ENCODE measurements around the gene MBLAC2.

Gene MBLAC2

GRCh38 chr5:90474235-90475107 is at the start of gene MBLAC2, which contains the start of gene POLR3G:
TSS of gene MBLAC2 (minus strand) at chr5:90474771. CDS start at chr5:90474292, 479 bp downstream.
TSS of gene POLR3G (plus strand) at chr5:90474864. CDS start at chr5:90485568, 10,704 bp downstream.
- DNase-seq (ENCODE audit: low spot score) = peak; percentile 80

- DNase-seq (ENCODE audit: low spot score) = peak; percentile 11
Measured at GRCh38 chr5:90519081-90519480, 44.5 kb upstream of the MBLAC2 start.

DNA sequence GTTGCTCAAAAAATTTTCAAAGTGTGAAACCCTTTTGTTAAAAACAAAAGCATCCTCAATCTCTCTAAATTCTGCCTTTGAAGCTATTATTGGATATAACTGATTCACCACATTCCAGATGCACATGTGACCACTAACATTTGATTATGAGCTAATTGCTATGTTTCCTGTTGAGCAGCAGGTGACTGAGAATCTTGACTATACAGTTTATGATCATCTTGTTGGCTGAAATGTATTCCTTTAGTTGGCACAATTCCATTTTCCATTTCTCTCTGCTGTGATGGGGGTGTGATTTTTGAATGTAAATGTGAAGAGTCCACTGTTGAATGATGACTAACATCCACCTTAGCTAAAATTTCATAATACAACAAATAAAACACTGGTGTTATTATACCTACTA is 44.1 kb upstream of the MBLAC2 start:
- peak; percentile 71 for DNase-seq (ENCODE audit: low spot score)

DNA sequence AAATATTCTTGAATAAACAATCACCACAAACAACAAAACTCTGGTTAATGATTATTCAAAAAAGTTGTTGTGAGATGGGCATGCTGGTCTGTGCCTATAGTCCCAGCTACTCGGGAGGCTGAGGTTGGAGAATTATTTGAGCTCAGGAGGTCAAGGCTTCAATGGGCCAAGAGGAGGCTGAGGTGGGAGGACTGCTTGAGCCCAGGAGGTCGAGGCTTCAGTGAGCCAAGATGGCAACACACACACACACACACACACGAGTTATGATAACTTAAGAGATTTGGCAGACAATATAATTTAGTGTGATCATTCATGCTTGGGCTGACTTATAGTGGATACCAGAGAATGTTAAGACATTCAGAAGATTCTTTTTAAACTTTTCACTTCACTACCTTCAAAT is 39.9 kb upstream of the MBLAC2 start:
- DNase-seq (ENCODE audit: low spot score) = no peak

DNA sequence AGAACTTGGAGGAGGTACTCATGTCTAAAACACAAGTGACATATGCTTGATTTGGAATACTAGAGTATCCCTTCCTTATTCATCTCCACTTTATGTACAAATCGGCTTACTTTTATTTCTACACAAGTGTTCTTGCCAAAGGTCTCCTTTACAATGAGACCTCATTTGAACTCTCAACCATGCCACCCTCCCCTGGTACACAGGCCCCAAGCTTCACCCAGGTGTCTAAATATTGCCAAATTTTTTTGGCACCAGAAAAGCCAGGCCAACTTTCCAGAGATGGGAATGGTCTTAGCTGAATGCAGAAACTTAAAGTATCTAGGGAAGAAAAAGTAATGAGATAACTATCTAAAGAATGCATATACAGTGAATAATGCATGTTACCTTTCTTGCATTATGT is 35.9 kb upstream of the MBLAC2 start:
- DNase-seq (ENCODE audit: low spot score) = no peak

DNA sequence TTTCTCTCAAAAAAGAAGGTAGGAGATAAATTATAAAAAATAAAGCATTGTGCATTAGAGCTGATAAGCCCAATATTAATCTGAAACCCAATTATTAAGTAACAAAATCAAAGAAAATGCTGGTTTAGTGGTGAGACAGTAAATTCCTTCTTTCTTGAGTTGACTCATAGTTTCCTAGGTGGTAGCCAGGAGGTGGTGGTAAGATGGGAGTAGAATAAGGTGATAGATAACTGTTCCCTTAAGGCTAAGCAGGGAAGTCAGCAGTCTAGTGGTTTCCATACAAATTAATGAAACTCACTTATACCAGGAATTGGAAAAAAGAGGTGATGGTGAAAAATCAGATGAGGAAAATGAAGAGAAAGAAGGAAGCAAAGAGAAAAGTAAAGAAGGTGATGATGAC is 31.6 kb upstream of the MBLAC2 start:
- DNase-seq (ENCODE audit: low spot score) = no peak

DNA sequence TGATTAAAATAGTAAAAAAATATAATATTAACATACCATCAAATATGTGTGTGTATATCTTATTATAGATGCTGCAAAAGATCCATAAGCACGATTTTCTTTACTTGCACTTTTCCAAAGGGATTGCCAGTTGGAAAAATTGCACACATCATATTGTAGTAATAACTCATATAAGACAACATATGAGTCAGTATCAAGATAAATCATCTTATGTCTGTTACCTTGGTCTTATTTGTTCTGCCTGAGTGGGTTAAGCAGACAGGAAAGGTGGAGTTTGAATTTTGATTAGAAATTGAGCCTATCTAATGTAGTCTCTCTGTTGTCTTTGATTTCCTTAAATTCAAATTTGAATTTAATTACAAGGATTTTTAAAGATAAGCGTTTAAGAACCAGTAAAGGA is 30.2 kb upstream of the MBLAC2 start:
- DNase-seq (ENCODE audit: low spot score) = no peak

GRCh38 chr5:90503596-90503995 is 29.0 kb upstream of the MBLAC2 start:
- DNase-seq (ENCODE audit: low spot score) = no peak

DNA sequence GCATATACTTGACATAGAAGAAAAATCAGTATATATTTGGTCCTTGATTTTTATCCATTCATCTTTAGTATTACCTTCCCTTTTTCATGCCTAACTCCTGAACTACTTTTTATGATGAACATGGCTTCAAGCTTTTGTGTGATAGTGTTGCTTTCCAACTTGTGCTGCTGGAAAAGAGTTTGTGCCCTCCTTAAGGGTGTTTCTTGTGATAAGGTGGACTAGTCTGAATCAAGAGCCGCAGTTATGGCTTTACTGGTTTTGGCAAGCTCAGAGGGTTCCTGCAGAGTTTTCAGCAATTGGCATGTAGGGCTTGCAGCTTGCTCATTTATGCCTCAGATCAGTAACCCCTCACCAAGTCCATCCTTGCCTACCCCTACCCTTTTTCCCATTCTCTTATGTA is 20.6 kb upstream of the MBLAC2 start:
- no peak for DNase-seq (ENCODE audit: low spot score)

- no peak for DNase-seq (ENCODE audit: low spot score)
Measured at GRCh38 chr5:90494043-90494442, 19.5 kb upstream of the MBLAC2 start.

GRCh38 chr5:90488791-90489190 is 14.2 kb upstream of the MBLAC2 start:
- DNase-seq (ENCODE audit: low spot score) = no peak

DNA sequence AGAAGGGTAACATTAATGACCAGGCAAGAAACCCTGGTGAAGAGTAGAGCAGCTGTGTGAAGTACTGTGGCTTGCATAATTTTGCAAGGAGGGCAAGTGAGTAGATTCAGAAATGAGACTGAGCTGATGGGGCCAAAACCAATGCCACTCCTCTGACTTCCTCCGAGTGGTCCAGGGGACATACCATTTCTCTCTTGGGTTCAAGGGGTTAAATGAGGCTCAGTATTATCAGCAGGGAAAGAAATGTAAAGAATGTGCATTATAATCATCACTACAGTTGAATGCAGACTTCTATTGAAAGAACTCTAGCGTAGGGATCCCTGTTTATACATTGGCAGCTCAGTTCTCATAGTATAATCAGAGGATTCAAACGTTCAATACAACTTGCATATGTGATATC is 10.0 kb upstream of the MBLAC2 start:
- DNase-seq (ENCODE audit: low spot score) = no peak

GRCh38 chr5:90483206-90483605 is 8.6 kb upstream of the MBLAC2 start:
- no peak for DNase-seq (ENCODE audit: low spot score)

DNA sequence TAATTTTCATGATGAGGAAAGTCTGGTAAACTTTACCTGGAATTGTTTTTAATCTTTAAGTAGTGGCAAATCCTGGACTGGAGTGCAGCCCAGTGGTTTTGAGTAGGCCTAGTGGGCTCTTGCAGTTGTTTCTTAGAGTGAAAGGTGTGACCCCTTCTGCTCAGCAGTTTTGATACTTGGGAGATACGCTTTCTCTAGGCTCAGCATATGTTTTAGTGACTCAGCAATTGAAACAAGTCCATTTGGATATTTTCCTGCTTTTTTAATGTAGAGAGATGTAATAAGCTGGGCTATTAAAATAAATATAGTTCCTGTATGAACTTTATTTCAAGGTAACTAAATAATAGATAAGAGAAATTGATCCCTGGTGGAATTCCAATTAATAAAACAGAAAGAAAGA is 6.1 kb upstream of the MBLAC2 start:
- no peak for DNase-seq (ENCODE audit: low spot score)

DNA sequence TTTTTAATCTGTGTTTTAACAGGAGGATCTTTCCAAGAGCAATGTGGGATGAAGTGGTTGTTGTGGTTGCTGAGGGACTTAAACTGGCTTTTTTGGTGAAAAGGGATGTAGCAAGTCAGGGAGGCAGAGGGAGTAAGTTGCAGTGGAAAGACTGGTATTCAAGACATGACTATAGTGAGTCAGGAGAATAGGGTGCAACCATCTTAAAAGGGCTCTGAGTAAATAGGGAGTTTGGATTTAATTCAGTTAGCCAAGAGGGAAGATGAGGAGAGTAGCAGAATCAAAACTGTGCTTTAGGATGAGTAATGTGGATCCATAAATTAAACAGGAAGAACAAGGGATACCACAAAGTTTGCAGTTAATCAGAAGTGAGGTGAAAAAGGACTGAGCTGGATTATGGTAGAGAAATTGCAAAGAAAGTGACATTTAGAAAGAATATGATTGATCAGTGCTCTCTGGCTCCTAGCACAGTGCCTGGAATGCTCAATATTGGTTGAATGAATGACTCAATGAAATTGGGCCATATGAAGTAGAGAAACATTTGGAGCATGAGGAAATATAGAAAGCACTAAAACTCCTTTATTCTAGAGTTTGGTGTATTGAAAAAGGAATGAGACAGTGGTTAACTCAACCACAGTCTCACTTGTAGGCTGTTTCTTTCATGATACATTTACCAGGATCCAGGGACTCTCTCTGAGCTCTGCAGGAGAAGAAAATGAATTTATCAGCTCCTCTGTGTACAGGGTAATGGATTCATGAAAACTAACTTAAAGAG is 5.2 kb upstream of the MBLAC2 start:
- DNase-seq (ENCODE audit: low spot score) = no peak

GRCh38 chr5:90477621-90478215 is 3.1 kb upstream of the MBLAC2 start:
- no peak for DNase-seq (ENCODE audit: low spot score)

DNA sequence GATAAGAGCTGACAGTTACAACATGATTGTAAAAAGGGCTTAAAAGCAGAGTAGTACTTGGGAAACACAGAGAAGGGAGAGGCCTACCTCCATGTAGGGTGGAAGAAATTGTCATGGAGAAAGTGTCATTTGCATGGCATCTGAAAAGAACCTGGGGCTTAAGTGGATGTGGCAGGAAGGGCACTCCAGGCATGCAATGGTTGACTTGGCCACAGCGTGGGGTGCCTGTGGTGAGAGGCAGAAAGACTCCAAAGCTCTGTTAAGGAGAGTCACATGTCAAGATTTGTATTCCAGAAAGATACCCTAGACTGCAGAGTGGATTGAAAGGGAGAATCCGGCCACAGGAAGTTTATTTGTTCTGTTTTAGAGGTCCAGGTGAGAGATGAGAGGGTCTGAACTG is 2.5 kb upstream of the MBLAC2 start:
- no peak for DNase-seq (ENCODE audit: low spot score)

DNA sequence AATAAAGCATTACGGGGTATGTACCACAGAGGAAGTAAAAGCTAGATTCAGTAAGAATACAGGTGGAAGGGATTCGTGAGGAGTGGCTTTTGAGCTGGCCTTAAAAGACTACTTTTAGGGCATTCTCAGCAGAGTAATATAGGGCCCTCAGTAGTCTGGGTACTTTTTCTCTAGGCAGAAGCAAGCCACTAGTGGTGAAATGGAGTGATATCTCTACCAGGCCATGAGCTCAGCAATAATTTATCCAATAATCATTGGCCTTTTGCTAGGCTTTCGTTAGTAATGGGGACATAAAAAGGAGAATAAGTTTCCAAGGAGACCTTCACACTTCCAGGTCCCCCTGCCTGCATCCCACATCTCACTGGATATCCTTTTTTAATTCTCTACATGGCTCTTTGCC is 1.8 kb upstream of the MBLAC2 start:
- DNase-seq (ENCODE audit: low spot score) = no peak

GRCh38 chr5:90475436-90475980 is 937 bp upstream of the MBLAC2 start:
- DNase-seq (ENCODE audit: low spot score) = no peak

DNA sequence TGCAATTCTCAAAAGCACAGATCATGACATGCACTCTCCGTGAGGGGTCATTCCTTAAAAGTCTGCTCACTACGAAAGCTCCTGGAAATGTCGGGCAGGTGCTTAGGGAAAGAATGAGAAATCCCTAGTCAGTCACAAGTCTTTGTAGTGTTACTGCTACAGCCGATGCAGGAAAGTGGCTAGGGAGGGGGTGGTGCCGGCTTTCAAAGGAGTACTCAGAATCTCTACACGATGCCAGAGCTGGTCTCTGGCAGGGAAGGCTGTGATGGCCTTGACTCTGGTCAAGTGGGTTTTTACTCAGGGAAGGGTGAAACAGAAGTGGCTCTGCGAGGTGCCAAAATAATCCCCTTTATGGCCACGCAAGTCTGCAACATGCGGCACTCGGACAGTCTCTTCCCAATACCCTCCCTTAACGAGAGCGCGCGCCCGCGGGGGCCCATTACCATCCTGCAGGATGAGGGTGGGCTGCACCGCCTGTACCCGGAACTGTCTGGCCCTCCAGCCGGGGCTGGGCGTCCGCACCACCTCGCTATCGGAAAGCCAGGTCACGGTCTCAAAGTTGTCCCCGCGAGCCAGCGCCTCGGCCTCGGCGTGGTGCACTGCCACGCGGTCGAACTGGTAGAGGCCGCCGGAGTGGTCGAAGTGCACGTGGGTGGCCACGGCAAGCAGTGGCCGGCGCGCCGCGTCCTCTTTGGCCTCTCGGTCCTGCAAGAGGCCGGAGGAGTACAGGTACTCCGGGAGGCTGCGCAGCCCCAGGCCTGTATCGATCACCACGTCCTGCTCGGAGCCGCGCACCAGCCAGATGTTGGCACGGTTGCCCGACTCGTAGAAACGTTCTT is 956 bp downstream of the MBLAC2 start:
- DNase-seq (ENCODE audit: low spot score) = peak; percentile 13

DNA sequence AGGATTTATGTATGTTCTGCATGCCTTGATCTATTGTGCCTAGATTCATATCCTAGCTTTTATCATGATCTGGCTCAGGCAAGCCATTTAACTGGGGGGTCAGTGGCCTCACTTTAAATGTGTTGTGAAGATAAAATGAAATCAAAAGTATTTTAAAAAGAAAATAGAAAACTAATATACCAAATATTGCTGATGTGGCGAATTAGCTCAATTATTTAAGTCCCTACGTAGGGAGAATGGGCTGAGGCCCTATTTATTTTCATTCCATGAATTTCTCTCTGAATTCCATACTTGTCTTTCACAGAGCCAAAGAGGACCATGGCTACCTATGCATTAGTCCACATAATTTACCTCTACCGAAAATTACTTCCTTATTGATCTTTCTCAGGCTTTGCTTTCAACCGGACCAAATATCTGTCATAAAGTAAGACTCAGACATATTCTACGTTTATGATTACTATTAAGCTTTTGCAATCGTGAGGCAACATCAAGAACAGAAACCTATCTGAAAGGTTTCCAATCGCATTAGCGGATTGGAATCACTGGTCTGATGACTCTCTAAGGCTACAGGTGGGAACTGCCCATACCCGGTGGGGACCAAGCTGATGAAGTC is 1.7 kb downstream of the MBLAC2 start:
- no peak for DNase-seq (ENCODE audit: low spot score)

Measured in kidney capillary endothelial cell (primary cell).